Kidney (tissue), 14 donors: ENCODE results near the gene LPIN1. TPM values are rescaled to one million over a fixed set of nuclear protein-coding genes. Genes with fewer than 3 reads are reported as not detected.
"Not testable (repeated sequence)": the region's sequence is repeated elsewhere in the genome, so short reads cannot be mapped to it uniquely, and the experiment has no call there.

ENCODE experiments used
- DNase-seq, 5 donors: peaks; one replicate each; pipeline ENCODE4 v3.0.0-alpha.2; 2013 to 2020
- FAIRE-seq: peaks from 2 replicates; lab custom pipeline; 2012; peaks lifted over from hg19 to GRCh38; lab: Jason Lieb, UNC
- H3K27ac ChIP-seq, 2 donors: one replicate each; pipeline ENCODE4 v1.7.0; 2013; ENCODE audit warnings: low read depth in 2 of 2, low read length in 2 of 2, inconsistent platforms in 1 of 2
- H3K27me3 ChIP-seq: one replicate; pipeline ENCODE4 v1.7.1; 2013; ENCODE audit warnings: low read length, inconsistent platforms; ENCODE audit not compliant: control insufficient read depth, insufficient read depth
- H3K36me3 ChIP-seq, 3 donors: one replicate each; pipeline versions ENCODE4 v1.7.0 to v1.7.1; 2013; ENCODE audit warnings: low read length in 3 of 3, control low read depth in 1 of 3, inconsistent platforms in 1 of 3; ENCODE audit not compliant: insufficient read depth in 3 of 3, control insufficient read depth in 2 of 3
- H3K4me1 ChIP-seq, 3 donors: one replicate each; pipeline versions ENCODE4 v1.7.0 to v1.7.1; 2013; ENCODE audit warnings: low read length in 3 of 3, inconsistent platforms in 1 of 3, low read depth in 1 of 3; ENCODE audit not compliant: control insufficient read depth in 2 of 3, insufficient read depth in 2 of 3
- H3K4me3 ChIP-seq, 3 donors: one replicate each; pipeline versions ENCODE4 v1.7.0 to v1.8.1; 2013; ENCODE audit warnings: low read length in 3 of 3, control low read depth in 1 of 3, inconsistent platforms in 1 of 3
- H3K9ac ChIP-seq, 3 donors: one replicate each; pipeline versions ENCODE4 v1.7.0 to v1.7.1; 2013; ENCODE audit warnings: low read length in 3 of 3, control low read depth in 1 of 3, inconsistent platforms in 1 of 3
- H3K9me3 ChIP-seq, 3 donors: one replicate each; pipeline versions ENCODE4 v1.7.0 to v1.7.1; 2013; ENCODE audit warnings: low read length in 3 of 3, control low read depth in 1 of 3, inconsistent platforms in 1 of 3; ENCODE audit not compliant: control insufficient read depth in 2 of 3, insufficient read depth in 1 of 3
- intact Hi-C: fragments of 100-400 bp; cut with DNase I; formaldehyde crosslinking; loops from one replicate; pipeline ENCODE4 v1.11.1; 2022
- polyA plus RNA-seq: library from polyadenylated mRNA; stranded (reverse); fragments of 350-450 nt; fragmentation: Illumina TruSeq; extraction: RNeasy Lipid Tissue Mini Kit (QIAGEN cat#74804); gene quantifications from one replicate; pipeline ENCODE4 v1.2.3, GENCODE V29; 2014; ENCODE audit warnings: low read depth, low replicate concordance; ENCODE audit not compliant: insufficient read depth
- total RNA-seq: library from RNA; stranded (reverse); fragmentation: NEBNext Ultra II Directional; extraction: Animal tissue kit (Norgen Biotek cat#: 25700); gene quantifications from one replicate; pipeline ENCODE4 v1.2.1, GENCODE V29; 2021
- TF ChIP-seq, protein P1 (sequence below): IDR thresholded peaks from 3 replicates; pipeline ENCODE4 v1.5.1; 2012; ENCODE audit warnings: mild to moderate bottlenecking, moderate library complexity, borderline replicate concordance; ENCODE audit not compliant: insufficient read depth; ENCODE audit errors: extremely low read depth
- donor health status: control.
- donor health status: control.
- donor health status: control.
- donor health status: control.
- donor health status: control.
- donor health status: DM: yes; HTN: yes; CAD: no.
- donor health status: Normal renal cell carcinoma (clear cell type).

The LPIN1 gene
- total and polyA plus RNA-seq, 2 donors from 2014 or later, result 11.8 to 36.8 TPM

DNA sequence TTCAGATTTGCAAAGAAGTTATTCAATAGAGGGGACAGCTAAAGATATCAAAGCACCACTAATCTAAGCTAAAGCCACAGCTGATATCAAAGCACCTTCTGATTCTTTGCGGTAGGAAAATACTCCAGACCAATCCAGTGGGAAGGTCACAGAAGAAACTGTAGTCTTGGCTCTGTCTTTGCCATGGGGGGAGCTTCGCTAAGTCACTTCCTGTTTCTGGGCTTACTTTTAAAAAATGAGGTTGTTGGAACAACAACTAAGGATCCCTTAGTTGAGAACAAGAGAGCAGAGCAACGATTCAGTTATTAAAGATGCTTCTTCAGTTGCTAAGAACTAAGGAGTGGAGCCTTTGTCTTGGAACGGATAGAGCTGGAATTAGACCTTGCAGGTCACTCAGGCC, 12.2 kb downstream of the LPIN1 start:
- TF ChIP-seq, protein P1, sequence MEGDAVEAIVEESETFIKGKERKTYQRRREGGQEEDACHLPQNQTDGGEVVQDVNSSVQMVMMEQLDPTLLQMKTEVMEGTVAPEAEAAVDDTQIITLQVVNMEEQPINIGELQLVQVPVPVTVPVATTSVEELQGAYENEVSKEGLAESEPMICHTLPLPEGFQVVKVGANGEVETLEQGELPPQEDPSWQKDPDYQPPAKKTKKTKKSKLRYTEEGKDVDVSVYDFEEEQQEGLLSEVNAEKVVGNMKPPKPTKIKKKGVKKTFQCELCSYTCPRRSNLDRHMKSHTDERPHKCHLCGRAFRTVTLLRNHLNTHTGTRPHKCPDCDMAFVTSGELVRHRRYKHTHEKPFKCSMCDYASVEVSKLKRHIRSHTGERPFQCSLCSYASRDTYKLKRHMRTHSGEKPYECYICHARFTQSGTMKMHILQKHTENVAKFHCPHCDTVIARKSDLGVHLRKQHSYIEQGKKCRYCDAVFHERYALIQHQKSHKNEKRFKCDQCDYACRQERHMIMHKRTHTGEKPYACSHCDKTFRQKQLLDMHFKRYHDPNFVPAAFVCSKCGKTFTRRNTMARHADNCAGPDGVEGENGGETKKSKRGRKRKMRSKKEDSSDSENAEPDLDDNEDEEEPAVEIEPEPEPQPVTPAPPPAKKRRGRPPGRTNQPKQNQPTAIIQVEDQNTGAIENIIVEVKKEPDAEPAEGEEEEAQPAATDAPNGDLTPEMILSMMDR, result no peak
- Histone ChIP-seq H3K4me1 (peaks cover 4 to 6% (median 4%) of the 10 kb centered on the region in 3 donors), H3K4me3 (no peak overlapping the region), H3K27me3 (no peaks in the 10 kb centered on the region), H3K36me3 (no peaks in the 10 kb centered on the region), H3K9ac (no peak overlapping the region), H3K9me3 (no peaks in the 10 kb centered on the region), H3K27ac (no peak overlapping the region)
- FAIRE-seq (no peak), DNase-seq (no peak)
- intact Hi-C loops, result no loop called here

DNA sequence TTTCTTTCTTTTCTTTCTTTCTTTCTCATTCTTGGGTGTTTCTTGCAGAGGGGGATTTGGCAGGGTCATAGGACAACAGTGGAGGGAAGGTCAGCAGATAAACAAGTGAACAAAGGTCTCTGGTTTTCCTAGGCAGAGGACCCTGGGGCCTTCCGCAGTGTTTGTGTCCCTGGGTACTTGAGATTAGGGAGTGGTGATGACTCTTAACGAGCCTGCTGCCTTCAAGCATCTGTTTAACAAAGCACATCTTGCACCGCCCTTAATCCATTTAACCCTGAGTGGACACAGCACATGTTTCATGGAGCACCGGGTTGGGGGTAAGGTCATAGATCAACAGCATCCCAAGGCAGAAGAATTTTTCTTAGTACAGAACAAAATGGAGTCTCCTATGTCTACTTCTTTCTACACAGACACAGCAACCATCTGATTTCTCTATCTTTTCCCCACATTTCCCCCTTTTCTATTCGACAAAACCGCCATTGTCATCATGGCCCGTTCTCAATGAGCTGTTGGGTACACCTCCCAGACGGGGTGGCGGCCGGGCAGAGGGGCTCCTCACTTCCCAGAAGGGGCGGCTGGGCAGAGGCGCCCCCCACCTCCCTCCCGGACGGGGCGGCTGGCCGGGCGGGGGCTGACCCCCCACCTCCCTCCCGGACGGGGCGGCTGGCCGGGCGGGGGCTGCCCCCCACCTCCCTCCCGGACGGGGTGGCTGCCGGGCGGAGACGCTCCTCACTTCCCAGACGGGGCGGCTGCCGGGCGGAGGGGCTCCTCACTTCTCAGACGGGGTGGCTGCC, 12.9 kb downstream of the LPIN1 start:
- H3K9ac ChIP-seq, H3K36me3 ChIP-seq, H3K4me3 ChIP-seq, intact Hi-C loops, H3K4me1 ChIP-seq, H3K27me3 ChIP-seq, DNase-seq, H3K27ac ChIP-seq, FAIRE-seq, H3K9me3 ChIP-seq: not testable (repeated sequence)

DNA sequence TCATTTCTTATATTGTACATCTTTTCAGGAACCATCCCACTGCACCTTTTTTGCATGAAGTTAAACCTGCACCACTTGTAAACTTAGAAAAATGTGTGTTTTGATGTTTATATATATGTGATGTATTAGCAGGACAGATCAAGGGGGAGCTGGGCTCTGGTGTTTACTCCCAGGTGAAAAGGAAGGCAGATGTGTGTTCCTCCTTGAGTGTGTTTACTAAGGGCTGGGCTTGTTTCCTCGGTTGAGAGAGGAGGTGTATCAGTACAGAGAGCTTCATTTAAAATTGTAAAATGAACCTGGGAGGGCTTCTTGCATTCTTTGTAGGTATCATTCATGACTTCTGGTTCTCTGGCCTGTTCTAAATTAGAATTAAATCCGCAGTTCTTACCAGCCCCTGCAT, 14.8 kb downstream of the LPIN1 start:
- TF ChIP-seq, protein P1, result no peak
- H3K9me3 ChIP-seq, result no peaks in the 10 kb centered on the region
- no peak overlapping the region for H3K27ac ChIP-seq
- no peak for FAIRE-seq
- peaks cover 0 to 4% (median 4%) of the 10 kb centered on the region in 3 donors for H3K4me1 ChIP-seq
- H3K36me3 ChIP-seq, result peaks cover 0 to 9% (median 8%) of the 10 kb centered on the region in 3 donors
- no peak for DNase-seq
- H3K9ac ChIP-seq, result no peak overlapping the region
- intact Hi-C loops, result no loop called here
- no peaks in the 10 kb centered on the region for H3K27me3 ChIP-seq
- no peak overlapping the region for H3K4me3 ChIP-seq

DNA sequence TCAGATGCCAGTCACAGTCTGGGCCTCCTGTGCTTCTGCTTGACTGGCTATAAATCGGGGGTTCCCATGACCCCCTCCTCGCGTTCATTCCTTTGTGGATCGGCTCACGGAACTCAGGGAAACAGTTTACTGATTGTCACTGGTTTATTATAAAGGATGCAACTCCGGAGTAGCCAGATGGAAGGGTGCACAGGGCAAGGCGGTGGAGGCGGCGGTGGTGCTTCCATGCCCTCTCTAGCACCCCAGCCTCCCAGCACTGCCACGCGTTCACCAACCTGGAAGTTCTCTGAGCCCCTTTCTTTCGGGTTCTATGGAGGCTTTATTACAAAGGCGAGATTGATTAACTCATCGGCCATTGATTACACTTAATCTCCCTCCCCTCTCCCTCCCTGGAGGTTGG, 15.6 kb downstream of the LPIN1 start:
- peak in 1 of 5 donors; percentile 25 for DNase-seq
- no peaks in the 10 kb centered on the region for H3K27me3 ChIP-seq
- H3K27ac ChIP-seq, result no peak overlapping the region
- H3K4me3 ChIP-seq, result no peak overlapping the region
- H3K9ac ChIP-seq, result no peak overlapping the region
- TF ChIP-seq, protein P1, result no peak
- peaks cover 0 to 4% (median 3%) of the 10 kb centered on the region in 3 donors for H3K4me1 ChIP-seq
- intact Hi-C loops, result no loop called here
- H3K9me3 ChIP-seq, result no peaks in the 10 kb centered on the region
- FAIRE-seq, result no peak
- peaks cover 0 to 16% (median 15%) of the 10 kb centered on the region in 3 donors for H3K36me3 ChIP-seq
